A172 (cell line): Measurements from ENCODE around the gene CXorf38. TPM values are rescaled to one million over a fixed set of nuclear protein-coding genes. Genes with fewer than 3 reads are reported as not detected.
"Not testable (repeated sequence)": the region's sequence is repeated elsewhere in the genome, so short reads cannot be mapped to it uniquely, and the experiment has no call there.

Experiments used
- DNase-seq: peaks from one replicate; pipeline ENCODE4 v3.0.0-alpha.2; 2015; ENCODE audit warnings: low spot score
- total RNA-seq: library from RNA; depleted of rRNA; stranded (reverse); fragments of >200 nt; shearing (Covaris generic); gene quantifications from 2 replicates; pipeline ENCODE4 v1.2.3, GENCODE V29; 2014

Gene CXorf38
- total RNA-seq, 1 experiment from 2014 or later, result 25.3 TPM

GRCh38 chrX:40628506-40628905 is 18.9 kb downstream of the CXorf38 start:
- no peak for DNase-seq

DNA sequence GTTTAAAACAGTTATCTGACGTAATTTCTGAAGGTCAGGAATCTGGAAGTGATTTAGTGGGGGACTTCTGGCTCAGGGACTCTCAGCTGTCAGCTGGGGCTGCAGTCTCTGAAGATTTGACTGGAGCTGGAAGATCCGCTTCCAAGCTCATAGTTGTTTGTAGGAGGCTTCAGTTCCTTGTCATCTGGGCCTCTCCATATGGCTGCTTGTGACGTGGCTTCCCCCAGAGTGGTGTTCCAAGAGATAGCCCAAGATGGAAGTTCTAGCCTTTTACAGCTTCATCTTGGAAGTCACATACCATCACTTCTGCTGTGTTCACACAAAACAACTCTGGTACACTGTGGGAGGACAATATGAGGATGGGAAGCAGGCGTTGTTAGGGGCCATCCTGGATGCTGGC is 22.1 kb downstream of the CXorf38 start:
- no peak for DNase-seq

DNA sequence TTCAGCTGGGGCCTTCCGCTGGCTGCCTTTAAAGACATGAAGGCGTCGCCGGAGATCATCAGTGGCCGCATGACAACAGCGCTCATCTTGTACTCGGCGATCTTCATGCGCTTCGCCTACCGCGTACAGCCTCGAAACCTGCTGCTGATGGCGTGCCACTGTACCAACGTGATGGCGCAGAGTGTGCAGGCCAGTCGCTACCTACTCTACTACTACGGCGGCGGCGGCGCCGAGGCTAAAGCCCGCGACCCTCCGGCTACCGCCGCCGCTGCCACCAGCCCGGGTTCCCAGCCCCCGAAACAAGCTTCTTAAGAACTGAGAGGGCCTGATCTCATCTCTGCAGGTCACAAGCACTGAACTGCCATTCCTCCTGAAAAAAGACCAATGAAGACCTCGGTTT is 23.7 kb downstream of the CXorf38 start:
- DNase-seq, result no peak

DNA sequence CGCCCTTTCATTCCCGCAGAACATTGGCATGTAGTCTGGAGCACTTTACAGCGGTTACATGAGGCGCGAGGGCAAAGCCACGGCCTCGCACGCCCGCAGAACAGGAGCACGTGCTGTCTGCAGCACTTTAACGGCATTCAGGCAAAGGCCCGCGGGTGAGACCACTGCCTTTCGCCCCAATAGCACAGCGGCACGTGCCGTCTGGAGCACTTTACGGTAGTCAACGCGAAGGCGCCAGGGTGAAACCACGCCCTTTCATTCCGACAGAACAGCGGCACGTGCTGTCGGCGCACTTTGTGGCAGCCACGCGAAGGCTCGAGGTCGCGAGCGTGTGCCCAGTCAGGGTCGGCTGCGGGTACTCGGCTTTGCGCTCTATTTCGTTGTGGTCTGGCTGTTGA is 24.2 kb downstream of the CXorf38 start, which contains the start of gene MPC1L:
Gene MPC1L (plus strand): TSS at position 290 of the 398 bp plus-strand sequence. CDS start 138 bp downstream, outside the sequence.
- no peak for DNase-seq

DNA sequence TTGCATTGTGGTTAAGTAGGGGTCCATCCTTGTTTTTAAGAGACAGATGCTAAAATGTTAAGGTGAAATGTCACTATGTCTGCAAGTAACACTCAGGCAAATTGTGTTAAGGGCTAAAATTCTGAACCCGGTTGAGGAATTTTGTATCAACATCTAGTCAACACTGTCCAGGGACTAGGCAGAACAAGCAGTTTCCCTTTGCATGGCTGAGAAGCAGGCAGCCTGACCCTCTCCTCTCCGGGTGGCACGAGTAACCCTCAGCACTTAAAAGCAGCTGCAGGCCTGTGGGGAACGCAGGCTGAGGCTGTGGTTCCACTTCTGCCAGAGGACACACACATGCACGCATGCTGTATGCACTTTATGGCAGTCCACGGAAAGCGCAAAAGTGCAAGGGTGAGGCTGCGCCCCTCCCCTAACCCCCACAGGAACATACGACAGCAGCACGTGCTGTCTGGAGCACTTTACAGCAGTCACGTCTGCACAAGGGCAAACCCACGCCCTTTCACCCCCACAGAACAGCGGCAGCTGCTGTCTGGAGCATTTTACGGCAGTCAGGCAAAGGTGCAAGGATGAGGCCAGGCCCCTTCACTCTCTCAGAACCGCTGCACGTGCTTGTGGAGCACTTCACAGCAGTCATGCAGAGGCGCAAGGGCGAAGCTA is 24.8 kb downstream of the CXorf38 start:
- DNase-seq, result no peak

- DNase-seq, result no peak
Observed at GRCh38 chrX:40617566-40617965, 29.8 kb downstream of the CXorf38 start.

DNA sequence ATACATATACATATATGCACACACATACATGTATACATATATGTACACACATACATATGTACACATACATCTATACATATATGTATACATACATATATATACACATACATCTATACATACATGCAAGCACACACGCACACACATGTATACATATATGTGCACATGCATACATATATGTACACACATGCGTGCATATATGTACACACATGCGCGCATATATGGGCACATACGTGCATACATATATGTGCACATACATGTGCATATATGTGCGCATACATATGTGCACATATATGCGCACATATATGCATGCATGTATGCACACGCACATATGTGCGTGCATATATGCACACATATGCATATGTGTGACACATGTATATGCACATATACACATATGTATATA is 31.4 kb downstream of the CXorf38 start:
- no peak for DNase-seq

- DNase-seq, result no peak
Observed at GRCh38 chrX:40612511-40612910, 34.9 kb downstream of the CXorf38 start.

DNA sequence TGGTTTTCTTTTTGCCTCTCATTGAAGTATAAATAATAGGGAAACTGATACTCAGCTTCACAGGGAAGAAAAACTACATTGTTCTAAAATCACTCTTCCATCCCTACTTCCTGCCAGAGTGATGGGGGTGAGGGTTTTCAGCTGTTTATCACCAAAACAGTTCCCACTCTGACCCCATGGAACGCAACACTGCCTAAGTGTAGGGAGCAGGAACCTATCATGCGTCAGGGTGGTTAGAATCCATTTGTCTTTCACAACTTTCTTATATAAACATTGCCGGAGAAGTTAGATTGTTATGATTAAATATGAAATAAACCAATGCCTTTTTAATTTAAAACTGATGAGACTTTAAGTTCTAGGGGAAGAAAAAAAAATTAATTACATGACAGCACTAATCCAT is 40.0 kb downstream of the CXorf38 start:
- no peak for DNase-seq

DNA sequence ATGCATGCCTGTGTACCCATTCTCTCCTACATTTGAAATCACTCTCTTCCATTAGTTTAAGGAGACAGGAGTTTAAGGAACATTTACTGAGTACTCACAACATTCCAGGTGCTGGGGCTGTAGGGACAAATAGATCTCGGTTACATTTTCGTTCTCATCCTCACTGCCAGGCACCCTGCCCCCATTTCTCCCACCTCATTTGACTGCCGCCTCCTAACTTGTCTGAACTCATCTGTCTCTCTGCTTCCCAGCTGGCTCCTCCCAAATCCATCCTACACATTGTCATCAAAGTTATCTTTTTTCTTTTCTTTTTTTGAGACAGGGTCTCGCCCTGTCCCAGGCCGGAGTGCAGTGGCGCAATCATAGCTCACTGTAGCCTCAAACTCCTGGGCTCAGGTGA is 43.9 kb downstream of the CXorf38 start:
- DNase-seq, result no peak

- DNase-seq, result not testable (repeated sequence)
Observed at GRCh38 chrX:40589616-40590321, 57.6 kb downstream of the CXorf38 start.

DNA sequence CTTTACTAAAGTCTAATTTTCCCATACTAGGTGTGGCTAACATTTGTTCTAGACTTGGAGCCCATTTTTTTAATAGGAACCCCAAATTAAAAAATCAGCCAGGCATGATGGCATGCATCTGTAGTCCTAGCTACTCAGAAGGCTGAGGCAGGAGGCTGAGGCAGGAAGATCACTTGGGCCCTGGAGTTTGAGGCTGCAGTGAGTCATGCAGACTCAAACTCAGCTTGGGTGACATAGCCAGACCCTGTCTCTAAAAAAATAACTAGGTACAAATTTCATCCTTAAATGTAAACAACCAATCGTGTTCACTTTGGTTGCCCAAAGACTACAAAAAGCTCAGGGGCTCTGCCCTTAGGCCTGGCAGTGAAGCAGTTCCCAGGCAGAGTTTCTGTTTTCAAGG is 59.7 kb downstream of the CXorf38 start:
- DNase-seq, result not testable (repeated sequence)

DNA sequence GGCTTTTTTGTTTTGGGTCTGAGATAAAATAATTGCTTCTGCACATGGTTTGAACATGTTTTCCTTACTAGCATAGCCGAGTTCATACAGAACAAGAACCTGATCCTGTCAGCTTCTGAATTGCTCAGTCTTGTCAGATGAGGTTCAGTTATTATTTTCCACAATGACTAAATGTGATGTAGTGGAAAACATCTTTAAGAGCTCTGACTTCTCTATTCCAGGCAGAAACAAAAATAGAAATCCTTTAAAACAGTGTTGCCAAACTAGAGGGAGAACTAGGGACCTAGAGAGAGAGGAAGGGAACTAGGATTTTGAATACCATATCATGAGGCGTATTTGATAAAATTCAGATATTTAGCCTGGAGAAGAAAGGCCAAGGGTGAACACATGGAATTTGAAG is 64.5 kb downstream of the CXorf38 start:
- DNase-seq, result no peak

DNA sequence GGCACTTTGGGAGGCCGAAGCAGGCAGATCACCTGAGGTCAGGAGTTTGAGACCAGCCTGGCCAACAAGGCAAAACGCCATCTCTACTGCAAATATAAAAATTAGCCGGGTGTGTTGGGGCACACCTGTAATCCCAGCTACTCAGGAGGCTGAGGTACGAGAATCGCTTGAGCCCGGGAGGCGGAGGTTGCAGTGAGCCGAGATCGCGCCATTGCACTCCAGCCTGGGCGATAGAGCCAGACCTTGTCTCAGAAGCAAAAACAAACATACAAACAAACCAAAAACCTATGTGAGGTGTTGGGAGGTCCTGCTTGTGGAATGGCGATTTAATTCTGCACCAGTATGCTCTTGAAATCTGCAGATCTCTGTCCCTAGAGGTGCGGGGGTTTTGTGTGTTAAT is 65.2 kb downstream of the CXorf38 start:
- DNase-seq, result not testable (repeated sequence)

- DNase-seq, result peak; percentile 3
Observed at GRCh38 chrX:40581336-40581920, 65.9 kb downstream of the CXorf38 start.

GRCh38 chrX:40580537-40581335 is 66.6 kb downstream of the CXorf38 start, which contains the start of gene ATP6AP2:
TSS of gene ATP6AP2 (plus strand) at chrX:40580970. CDS start at chrX:40581066, 96 bp downstream.
- DNase-seq, result peak; percentile 89

DNA sequence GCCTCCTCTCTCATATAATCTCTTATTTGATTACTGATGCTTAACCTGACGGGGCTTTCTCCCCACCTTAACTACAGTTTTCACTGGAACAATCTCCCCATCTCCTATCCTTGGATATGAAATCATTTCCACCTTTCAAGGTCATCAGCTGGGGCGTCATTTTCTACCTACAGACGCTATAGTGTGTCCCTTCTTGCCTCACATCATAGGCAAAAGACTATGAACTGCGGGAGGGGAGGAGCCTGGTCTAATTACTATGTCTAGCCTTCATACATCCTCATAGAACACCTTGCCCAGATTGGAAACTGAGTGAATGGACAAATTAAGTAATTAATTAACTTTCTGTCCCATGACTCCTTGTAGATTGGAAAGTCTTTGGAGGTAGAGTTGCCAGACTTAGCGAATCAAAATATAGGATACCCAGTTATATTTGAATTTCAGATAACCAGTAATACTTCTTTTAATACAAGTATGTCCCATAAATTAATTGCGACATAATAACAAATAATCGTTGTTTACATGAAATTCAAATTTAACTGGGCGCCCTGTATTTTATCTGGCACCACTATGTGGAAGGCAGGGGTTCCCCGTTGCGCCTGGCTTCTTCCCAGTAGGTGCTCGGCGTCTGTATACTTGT is 67.3 kb downstream of the CXorf38 start:
- DNase-seq, result no peak

DNA sequence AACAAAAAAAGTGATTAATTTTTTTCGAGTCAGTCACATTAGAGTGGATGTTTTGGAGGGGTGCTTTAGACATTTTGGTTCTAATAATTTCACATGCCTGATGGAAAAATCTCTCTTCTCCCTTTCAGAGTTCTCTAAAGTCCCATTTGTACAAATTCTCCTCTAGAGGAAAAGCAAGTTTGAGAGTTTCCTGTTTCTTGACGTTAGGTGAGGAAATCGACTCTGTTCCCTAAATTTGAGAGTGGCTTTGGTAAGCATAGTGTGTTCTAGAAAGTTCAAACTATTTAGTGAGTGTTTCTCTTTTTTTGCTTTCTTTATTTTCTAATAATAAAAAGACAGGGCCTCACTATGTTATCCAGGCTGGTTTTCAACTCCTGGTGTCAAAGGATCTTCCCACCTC is 68.2 kb downstream of the CXorf38 start:
- DNase-seq, result no peak

DNA sequence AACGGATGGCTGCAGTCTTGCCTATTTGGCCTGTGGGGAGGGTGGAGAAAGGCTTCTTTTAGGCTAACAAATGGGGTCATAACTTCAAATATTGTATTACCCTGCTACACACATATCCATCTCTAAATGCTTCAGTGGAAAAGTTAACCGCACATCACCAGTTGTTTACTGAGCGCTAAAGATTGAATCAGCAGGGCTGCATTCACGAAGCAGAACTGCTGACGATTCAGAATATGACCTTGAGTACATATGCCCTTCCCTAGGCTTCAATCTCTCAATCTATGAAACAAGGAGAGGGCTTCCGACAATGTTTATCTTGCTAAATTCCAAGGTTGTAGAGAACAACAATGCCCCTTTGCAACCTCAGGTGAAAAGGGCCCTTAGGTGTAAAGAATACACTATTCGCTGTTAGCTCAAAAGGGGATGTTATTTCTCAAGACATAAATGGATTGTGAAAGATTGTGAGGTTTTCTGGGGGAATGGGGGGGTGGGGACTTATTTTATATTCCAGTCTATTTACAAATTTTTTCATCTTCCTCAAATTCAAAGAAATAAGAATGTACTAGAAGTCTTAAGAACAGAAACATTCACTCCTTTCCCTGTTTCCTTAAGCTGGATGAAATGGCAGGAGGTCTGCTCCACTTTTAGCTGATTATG is 69.2 kb downstream of the CXorf38 start:
- no peak for DNase-seq
